Measurements from ENCODE around the gene RTN4RL2.

DNA sequence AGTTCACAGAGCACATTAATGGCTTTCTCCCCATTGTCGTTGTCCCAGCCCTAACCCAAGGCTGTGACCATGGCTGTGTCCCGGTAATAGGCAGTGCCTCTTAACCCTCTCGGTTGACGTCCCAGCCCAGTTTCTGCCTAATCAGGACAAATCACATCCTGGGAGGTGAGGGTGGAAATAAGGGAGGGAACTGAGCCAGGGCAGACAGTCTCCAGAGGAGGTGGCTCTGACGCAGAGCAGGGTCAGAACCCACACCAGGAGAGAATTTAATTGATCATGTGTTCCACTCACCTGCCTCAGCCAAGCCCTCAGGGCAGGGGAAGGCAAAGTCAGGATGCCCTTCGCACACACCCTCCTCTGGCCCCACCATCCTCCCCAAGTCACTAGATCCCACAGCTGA, 38.2 kb downstream of the RTN4RL2 start:
- TF ChIP-seq, protein P1, sequence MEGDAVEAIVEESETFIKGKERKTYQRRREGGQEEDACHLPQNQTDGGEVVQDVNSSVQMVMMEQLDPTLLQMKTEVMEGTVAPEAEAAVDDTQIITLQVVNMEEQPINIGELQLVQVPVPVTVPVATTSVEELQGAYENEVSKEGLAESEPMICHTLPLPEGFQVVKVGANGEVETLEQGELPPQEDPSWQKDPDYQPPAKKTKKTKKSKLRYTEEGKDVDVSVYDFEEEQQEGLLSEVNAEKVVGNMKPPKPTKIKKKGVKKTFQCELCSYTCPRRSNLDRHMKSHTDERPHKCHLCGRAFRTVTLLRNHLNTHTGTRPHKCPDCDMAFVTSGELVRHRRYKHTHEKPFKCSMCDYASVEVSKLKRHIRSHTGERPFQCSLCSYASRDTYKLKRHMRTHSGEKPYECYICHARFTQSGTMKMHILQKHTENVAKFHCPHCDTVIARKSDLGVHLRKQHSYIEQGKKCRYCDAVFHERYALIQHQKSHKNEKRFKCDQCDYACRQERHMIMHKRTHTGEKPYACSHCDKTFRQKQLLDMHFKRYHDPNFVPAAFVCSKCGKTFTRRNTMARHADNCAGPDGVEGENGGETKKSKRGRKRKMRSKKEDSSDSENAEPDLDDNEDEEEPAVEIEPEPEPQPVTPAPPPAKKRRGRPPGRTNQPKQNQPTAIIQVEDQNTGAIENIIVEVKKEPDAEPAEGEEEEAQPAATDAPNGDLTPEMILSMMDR (IDR thresholded peaks at IDR 0.05), result no peak
- TF ChIP-seq EP300 (IDR thresholded peaks at IDR 0.05; ENCODE audit: low read depth) (no peak), POLR2AphosphoS5 (IDR thresholded peaks at IDR 0.05) (no peak), POLR2A (IDR thresholded peaks at IDR 0.05) (no peak)
